HS-5 (cell line): ENCODE data around the gene GALNT7.
"Not testable (repeated sequence)": the region's sequence is repeated elsewhere in the genome, so short reads cannot be mapped to it uniquely, and the experiment has no call there.

Source experiments
- DNase-seq: peaks from one replicate; pipeline ENCODE4 v3.0.0-alpha.2; 2012; ENCODE audit warnings: low read depth

The GALNT7 gene

GRCh38 chr4:173199553-173199952 is 30.9 kb downstream of the GALNT7 start:
- DNase-seq: no peak

DNA sequence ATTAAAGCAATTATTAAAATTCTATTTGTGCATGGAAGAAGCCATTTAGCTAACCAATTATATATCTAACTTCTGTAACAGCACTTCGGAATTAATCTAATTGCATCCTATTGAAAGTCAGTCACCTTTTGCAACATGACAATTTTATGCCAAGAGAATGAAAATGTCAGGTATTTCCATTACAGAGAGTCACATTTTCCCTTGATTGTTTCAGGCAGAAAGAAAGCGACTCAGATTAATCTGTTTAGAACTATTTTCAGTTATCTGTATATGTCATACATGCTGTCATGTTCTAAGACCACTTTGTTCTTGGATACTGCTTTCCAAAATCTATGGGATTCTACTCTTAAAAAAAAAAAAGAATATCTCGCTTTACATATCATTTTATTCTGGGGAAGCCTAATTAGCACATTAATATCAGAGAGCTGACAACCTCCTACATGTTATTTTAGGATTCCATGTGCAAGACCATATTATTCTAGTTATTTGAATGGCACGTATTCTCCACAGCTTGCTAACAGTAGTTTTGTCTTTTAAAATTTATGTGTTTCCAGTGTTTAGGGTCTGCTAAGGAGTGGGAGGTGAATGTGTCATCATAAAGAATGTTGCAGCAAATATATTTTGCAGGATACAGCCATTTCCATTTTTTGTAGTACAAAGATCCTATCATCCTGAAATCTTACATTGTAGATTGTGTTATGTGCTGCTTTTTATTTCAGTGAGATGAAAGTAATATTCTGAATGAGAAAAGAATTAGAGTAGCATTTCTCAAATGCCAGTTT is 31.7 kb downstream of the GALNT7 start:
- DNase-seq: no peak

DNA sequence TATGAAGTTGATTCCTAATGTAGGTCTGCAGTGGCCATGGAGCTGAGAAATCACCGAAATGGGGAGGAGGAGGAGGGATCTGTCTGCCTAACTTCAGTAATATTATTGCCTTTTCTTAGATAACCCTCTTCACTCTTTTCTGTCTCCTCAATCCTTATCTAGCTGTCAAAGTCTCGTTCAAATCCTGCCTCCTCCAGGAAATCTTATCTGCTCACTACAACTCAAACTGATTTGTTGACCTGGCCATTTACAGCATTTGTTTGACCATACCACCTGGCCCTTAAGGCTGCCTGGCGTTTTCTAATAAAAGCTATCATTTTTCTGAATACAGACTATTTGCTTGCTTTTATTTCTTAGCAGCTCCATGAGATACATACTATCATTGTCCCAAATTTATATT is 33.8 kb downstream of the GALNT7 start:
- no peak for DNase-seq

DNA sequence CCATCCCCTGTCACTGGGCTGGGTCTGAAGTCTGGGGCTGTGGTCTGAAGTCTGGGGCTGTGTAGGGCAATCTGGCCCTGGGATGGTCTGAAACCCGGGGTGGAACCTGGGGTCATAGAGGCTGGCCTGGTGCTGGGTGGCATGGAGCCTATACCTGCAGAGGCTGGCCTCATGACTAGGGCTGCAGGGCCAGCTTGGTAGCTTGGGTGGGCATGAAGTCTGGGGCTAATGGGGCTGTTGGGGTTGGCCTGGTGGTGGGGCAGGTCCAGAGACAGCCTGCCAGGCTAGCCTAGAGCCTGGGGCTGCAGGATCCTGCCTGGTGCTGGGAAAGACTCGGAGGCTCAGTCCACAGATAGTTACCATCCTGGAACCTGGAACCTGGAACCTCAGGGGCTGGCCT is 37.0 kb downstream of the GALNT7 start:
- DNase-seq: no peak

- no peak for DNase-seq
These were observed 39.8 kb downstream of the GALNT7 start for GRCh38 chr4:173208420-173208819.

- no peak for DNase-seq
These were observed 42.6 kb downstream of the GALNT7 start for GRCh38 chr4:173211222-173211621.

DNA sequence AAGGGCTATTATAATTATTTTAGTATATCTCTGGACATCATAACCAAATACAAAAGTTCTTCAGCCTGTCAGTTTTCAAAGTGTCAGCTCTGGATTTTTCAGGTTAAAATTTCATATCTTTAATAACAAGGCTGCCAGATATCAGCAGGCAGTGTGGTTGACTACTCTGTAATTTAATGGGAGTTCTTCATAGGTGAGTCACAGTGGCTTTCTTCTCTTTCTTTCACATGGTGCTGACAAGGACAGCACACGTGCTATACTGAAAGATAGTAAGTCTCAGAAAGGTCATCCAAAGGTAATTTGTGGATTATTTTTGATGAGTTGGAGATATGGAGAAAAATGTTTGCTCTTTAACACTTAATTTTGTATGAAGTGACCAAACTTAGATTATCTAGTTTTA is 43.2 kb downstream of the GALNT7 start:
- peak; percentile 49 for DNase-seq

DNA sequence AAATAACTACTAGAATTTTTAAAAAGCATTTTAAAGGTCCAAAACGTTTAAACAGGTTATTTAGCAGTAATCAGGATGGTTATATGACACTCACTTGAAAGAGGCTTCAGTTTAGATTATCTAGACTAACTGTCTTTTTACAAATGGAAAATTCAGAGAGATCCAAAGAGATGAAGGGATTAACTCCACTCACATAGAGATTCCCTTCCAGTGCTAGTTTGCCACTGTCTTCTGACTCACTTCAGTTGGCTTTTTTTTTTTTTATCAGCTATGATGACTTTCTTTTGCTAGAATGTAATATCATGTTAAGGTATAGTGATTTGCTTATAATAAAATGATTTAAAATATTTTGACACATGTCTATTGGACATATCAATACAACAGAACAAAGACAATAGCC is 43.8 kb downstream of the GALNT7 start:
- DNase-seq: no peak

DNA sequence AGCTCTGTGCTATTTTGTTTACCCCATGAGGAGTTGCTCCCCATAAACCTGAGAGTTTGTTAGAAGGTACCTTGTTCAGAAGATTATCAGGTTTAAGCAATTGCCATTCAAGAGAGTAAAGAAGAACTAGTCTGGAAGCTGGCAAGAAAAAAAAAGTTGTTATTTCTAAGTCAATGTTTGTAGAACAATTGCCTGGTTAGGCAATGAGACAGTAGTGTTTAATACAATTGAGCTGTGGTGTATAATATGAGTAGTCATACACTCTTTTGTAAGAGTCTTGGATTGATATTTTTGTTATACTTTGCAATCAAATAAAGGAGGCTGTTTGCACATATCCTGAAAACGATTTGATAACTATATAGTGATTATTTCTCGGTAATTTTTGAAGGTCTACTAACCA is 44.7 kb downstream of the GALNT7 start:
- no peak for DNase-seq

DNA sequence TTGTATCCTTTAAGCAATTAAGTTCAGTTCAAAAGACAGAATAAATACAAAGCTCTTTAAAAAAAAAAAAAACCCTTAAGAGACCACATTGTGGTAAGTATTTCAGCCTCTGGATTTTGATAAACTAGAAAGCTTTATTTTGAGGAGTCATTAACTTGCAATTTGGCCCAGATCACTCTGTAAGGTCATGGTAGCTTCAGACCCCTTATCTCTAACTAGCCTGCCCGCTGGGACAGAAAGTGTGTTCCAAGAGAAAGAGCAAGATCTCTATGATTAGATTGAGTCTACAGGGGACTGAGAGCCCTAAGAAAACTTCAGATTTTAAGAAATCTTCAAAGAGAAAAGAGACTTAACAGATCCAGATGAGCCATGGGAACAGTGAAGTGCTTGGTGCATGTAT is 45.6 kb downstream of the GALNT7 start:
- no peak for DNase-seq

DNA sequence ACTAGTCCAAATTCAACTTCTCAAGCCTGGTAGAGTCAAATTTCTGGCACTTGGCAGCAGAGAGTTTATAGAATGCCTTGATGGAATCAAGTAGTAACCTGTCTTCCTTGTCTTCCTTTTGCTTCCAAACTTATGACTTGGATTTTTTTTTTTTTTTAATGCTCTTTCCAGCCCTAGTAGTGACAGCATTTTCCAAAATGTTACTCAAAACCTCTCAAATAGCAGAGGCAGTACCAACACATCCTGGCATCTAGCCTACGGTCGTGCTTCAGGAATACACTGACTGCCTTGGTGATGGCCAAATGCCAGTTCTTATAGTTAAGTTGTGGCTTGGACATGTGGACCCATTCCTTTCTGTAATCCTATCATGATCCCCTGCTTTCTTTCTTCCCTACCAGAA is 46.0 kb downstream of the GALNT7 start:
- DNase-seq: no peak

- DNase-seq: no peak
These were observed 48.5 kb downstream of the GALNT7 start for GRCh38 chr4:173217075-173217474.

- DNase-seq: no peak
These were observed 49.1 kb downstream of the GALNT7 start for GRCh38 chr4:173217727-173218126.

- DNase-seq: peak; percentile 52
These were observed 50.0 kb downstream of the GALNT7 start for GRCh38 chr4:173218411-173219125.

DNA sequence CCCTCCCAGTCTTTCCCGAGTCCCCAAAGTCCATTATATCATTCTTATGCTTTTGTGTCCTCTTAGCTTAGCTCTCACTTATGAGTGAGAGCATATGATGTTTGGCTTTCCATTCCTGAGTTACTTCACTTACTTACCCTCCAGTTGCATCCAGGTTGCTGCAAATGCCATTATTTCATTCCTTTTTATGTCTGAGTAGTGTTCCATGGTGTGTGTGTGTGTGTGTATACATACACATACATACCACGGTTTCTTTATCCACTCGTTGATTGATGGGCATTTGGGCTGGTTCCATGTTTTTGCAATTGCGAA is 50.5 kb downstream of the GALNT7 start:
- not testable (repeated sequence) for DNase-seq

GRCh38 chr4:173223743-173224142 is 55.1 kb downstream of the GALNT7 start:
- DNase-seq: no peak

GRCh38 chr4:173226401-173226888 is 57.8 kb downstream of the GALNT7 start:
- DNase-seq: no peak

- no peak for DNase-seq
These were observed 59.1 kb downstream of the GALNT7 start for GRCh38 chr4:173227756-173228155.

- DNase-seq: no peak
These were observed 61.5 kb downstream of the GALNT7 start for GRCh38 chr4:173230062-173230461.

DNA sequence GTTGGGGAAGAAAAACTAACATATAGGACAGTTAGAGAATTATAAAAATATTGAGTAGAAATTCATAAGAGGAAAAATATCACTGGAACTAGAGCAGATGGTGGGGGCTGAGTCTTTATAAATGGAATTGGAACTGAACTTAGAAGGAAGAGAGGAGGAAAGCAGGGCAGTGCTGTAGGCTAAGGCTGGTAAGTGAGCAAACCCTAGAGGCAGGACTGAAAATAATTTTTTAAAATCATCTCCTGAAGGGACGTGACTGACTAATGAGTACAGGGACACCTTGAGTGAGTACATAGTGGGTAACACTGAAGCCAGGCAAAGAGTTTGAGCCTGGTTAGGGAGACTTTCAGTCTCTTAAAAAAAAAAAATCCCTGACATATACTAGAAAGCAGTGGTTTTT is 63.3 kb downstream of the GALNT7 start:
- DNase-seq: no peak

GRCh38 chr4:173233857-173234256 is 65.2 kb downstream of the GALNT7 start:
- no peak for DNase-seq

- DNase-seq: no peak
These were observed 66.4 kb downstream of the GALNT7 start for GRCh38 chr4:173235050-173235449.

DNA sequence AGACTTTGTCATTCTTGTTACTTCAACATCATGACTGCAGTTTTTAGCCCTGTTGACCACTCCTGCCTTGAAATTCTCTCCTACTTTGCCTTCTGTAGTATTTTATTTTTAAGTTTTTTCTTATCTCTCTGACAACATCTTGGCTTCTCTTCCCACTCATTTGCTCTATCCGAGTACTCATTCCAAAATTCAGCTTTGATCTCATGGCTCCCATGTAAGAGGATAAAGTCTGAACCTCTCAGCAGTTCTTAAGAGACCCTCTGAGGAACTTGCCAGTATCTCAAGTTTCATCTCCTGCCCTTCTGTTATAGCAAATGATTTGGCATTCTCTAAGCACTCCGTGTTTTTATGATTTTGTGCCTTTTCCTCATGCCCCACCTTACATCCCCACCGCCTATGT is 67.7 kb downstream of the GALNT7 start:
- no peak for DNase-seq

- DNase-seq: no peak
These were observed 68.5 kb downstream of the GALNT7 start for GRCh38 chr4:173237152-173237551.
